22Rv1 (cell line): Measurements from ENCODE around the gene NRN1L.

Experiments
- ZFX ChIP-seq: fragments of 450-650 bp; IDR thresholded peaks from 2 replicates; pipeline ENCODE4 v1.6.1; 2017; ENCODE audit warnings: antibody characterized with exemption, borderline replicate concordance
- TF ChIP-seq, protein P1 (sequence below): fragments of 450-650 bp; IDR thresholded peaks from 2 replicates; pipeline ENCODE4 v1.5.1; 2017; ENCODE audit warnings: mild to moderate bottlenecking

DNA sequence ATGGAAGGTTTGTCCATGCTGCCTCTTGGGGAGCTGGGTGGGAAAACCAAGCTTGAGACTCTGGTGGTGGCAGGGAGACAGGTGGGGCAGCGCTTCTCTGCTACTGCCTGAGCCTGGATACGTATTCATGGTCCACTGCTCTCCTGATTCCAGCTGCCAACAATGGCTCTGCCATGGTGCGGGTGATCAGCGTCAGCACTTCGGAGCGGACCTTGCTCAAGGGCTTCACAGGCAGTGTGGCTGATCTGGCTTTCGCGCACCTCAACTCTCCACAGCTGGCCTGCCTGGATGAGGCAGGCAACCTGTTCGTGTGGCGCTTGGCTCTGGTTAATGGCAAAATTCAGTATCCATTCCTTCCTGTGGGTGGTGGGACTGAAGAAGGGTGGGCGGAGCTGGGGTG, 7.6 kb upstream of the NRN1L start:
- TF ChIP-seq, protein P1, sequence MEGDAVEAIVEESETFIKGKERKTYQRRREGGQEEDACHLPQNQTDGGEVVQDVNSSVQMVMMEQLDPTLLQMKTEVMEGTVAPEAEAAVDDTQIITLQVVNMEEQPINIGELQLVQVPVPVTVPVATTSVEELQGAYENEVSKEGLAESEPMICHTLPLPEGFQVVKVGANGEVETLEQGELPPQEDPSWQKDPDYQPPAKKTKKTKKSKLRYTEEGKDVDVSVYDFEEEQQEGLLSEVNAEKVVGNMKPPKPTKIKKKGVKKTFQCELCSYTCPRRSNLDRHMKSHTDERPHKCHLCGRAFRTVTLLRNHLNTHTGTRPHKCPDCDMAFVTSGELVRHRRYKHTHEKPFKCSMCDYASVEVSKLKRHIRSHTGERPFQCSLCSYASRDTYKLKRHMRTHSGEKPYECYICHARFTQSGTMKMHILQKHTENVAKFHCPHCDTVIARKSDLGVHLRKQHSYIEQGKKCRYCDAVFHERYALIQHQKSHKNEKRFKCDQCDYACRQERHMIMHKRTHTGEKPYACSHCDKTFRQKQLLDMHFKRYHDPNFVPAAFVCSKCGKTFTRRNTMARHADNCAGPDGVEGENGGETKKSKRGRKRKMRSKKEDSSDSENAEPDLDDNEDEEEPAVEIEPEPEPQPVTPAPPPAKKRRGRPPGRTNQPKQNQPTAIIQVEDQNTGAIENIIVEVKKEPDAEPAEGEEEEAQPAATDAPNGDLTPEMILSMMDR, result no peak
- no peak for TF ChIP-seq ZFX
